GM20431 (cell line): ENCODE results near the gene DCANP1.
"Not testable (repeated sequence)": the region's sequence is repeated elsewhere in the genome, so short reads cannot be mapped to it uniquely, and the experiment has no call there.

Experiments
- in situ Hi-C: fragments of 300-500 bp; cut with MseI, MboI; formaldehyde crosslinking; loops from one replicate; pipeline ENCODE4 v1.15.0; 2020; ENCODE audit warnings: low sequenced_read_pairs; ENCODE audit not compliant: unreplicated experiment

Gene DCANP1, protein sequence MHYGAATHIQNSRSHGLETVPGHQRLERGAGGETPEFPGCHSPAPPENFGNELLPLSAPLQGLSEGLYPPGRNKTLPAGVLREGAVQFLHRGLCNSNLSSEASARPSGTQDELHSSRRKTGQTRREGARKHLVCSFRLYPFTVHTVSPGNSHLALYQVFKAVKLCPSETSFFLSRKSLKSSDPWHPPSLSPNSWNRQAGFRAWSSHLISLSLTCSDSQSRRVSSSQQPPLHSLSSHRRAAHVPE

DNA sequence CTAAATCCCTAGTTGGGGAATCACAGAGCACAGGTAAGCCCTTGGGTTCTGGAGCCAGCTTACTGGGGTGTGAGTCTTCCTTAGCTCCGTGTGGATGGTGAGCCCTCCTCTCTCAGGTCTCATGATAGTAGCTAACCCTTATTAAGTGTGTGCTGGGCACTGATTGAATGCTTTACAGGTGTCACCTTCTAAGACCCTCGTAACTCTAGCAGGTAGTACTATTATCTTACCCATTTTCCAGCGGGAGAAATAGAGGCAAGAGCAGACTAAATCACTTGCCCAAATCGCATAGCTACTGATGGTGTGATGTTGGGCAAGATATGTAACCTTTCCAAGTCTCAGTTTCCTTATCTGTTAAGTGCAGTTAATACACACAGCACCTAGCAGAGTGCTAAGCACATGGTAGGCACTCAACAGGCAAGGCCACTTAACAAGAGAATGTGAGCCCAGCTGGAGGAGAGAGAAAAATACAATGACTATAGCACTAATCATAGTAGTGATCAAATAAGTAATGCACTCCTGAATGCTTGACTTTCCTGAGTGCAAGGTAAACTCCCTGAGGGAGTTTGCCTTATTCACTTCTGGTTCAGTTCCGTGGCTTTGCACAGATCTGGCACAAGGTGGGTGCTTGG is at the start of gene DCANP1:
Gene DCANP1 (minus strand): TSS at position 51 of the 632 bp plus-strand sequence. CDS start 240 bp downstream, outside the sequence.
- in situ Hi-C loops = no loop called here

DNA sequence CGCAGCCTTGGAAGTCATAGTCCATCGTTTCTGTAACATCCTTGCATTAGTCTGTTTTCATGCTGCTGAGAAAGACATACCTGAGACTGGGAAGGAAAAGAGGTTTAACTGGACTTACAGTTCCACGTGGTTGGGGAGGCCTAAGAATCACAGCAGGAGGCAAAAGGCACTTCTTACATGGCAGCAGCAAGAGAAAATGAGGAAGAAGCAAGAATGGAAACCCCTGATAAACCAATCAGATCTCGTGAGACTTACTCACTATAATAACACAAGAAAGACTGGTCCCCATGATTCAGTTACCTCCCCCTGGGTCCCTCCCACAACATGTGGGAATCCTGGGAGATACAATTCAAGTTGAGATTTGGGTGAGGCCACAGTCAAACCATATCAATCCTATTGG is 48.4 kb upstream of the DCANP1 start:
- in situ Hi-C loops = not testable (repeated sequence)

DNA sequence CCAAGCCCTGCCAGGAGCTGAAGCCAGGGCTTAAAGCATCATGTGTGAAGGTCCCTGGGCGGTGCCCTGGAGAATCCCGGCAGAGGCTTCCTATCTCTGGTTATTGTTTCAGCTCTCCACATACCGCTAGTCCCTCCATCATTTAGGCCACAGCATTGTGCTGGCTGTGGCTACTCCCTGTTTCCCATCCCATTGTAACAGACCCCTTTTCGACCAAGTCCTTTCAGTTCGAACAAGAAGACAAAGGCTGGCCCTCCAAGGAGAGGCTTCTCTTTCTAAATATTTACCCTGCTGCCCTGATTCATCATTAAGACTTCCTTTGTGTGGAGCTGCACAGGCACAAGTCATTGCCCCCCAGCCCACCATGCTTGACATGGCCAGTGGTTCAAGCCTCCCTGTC is 47.0 kb upstream of the DCANP1 start:
- in situ Hi-C loops = no loop called here

DNA sequence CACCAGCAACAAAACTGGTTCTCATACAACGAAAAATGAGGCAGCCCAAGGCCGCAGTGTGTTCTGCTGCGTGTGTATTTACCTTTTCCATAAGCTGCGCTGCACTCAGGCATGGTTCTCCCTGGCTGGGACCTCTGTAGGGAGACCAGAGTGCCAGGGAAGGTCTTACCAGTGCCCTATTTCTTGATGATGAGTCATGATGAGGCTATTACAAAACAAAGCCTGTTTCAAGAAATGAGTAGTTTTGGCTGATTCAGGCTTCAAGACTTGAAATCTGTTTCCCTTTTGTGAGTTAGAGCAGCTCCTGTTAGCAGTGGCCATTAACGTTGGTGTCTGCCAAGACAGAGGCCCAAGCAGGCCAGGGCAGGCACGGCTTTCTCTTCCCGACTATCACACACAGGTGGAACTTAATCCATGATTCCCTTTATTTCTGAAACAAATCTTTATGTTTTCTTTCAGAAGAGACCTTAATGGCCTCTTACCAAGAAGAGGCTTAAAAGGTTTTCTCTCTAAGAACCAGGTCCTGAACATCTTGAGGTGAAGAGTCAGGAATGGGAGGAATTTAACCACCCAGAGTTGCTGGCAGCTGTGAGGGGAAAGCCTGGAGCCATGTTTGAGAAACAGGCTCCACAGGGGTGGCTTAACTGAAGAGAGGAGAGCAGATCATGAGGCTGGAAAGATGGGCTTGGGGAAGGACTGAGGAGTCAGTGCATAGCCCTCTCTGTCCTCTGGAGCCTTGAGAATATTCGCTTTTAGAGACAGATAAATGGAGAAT is 46.4 kb upstream of the DCANP1 start:
- in situ Hi-C loops = no loop called here

DNA sequence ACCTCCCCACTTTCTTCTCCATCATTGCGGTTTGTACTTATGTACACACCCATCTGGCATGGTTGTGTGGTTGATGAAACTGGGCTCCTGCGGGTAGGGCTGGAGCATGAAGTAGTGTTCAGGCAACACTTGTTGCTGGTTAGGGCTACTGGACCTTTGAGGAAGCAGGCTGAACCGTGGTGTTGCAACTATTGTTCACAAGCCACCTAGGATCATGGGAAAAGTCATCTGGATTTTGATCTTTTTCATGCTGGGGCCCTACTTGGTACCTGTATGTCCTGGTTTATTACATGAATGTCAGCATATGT is 45.1 kb upstream of the DCANP1 start:
- in situ Hi-C loops = no loop called here

DNA sequence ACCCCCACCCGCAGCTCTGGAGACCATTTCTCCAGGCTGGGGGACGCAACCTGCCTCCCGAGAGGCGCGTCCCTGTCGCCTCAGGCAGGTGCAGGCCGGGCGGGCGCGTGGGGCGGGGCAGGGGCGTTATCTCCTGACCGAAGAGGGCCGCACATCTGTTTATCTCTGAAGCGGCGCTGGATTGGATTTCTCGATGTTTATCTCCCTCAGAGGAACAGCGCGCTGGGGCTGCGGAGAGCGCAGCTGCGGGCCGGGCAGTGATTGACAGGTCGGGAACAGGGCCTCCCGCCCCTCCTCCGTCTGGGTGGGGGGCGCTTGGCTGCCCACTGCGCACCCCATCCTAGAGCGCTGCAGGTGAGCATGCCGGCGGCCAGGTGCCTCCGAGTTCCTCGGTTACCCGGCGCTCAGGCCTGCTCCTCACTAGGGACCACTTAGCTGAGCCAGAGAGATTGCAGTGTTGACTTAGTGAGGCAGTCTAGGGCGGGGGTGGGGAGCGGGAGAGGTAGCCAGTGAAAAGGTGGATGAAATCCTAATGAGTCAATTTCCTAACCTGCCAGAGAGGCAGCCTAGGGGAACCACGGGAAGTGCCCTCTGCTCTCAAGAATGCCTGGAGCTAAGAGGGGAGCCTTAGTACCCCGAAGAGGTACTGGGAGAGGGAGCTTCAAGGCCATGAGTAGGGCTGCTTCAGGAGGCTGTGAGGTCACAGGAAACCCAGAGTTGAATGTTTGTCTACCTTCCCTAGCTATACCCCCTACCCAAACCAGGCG is 44.6 kb upstream of the DCANP1 start:
- in situ Hi-C loops = no loop called here

DNA sequence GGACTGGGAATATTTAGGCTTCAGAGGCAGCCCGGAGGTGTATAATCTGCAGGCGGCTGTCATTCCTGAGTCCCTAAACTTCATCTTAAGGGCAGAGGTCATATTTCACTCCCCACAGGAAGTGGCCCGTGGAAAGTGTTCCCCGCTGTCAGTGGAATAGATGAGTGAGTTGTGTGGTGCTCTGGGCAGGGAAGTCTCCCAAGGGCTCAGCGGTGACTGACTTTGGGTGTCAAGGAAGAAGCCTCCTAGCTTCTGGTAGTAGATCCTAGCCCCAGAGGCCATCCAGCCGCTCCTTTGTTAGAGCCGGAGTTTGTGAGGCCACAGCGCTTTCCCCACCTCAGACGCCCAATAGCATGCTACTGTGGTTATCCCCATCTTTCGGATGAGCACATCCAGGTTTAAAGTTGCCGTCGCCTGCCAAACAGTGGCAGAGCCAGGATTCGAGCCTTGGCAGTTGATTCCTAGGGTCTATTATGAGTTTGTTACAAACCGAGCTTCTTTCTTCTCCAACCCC is 43.9 kb upstream of the DCANP1 start:
- in situ Hi-C loops = no loop called here

DNA sequence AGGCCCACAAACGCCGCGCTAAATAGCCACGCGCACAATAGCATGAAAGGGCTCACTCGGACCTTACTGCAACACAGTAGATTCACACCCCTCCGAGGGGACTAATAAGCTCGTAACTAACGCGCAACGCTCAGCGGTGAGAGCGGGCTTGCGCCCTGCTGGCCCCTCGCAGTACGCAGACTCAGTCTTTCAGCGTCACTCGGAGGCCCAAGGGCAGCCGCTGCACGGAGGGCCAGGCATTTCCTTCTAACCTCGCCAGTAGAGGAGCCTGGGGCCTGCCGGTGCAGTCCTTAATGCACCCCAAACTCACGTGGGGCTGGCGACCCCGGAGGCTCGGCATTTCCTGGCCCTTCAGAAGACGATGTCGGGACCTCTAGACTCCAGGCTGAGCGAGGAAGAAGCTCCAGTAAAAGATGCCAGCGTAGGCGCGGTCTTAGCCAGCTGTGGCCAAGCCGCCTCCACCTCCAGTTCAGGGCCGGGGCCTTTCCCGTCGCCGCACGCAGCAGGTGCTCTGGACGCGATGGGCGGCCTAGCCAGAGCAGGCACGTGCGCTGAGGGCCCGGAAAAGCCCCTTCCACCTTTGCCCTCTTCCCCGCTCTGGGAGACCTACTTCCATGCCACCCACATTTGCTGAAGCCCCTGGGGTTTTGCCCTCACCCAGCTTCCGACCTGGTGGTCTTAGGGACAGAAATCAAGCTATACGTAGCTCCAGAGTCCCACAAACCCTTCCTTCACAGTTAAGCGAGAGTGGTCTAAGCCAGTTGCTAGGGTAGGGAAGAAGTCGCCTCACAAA is 43.3 kb upstream of the DCANP1 start:
- in situ Hi-C loops = no loop called here

DNA sequence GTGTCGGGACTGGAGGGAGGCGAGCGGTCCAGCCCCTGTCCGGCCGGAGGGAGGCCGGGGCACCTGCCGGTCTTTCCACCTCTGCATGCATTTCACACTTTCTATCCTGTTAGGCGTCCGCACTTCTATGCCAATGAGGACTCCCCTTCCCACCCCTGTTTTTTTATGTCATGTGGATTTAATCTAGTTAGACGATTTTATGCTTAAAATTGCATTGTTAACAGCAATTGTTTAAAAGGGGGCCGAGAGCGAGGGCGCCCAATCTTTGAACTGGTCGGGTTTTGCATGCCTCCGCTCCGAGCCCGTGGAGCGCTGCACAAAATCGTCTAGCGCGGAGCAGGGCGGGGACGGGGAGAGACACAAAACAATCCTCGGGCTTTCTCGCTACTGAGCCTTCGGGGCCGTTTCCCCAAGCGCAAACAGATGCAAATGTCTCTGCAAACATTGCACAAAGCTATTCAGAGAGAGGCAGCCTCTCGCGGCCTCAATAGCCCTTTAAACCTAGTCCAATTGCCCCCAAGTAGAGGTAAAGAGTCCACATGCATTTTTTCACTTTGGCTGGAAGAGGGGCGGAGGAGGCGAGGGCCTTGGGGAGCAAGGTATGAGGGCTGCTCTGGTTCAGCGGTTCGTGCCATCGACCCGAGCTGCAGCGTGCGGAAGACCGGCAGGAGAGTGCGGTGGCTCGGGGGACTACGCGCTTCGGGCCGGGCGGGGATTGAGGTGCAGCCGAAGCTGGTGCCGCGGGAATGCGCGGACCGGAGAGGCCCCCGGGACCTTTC is 42.5 kb upstream of the DCANP1 start:
- in situ Hi-C loops = no loop called here

DNA sequence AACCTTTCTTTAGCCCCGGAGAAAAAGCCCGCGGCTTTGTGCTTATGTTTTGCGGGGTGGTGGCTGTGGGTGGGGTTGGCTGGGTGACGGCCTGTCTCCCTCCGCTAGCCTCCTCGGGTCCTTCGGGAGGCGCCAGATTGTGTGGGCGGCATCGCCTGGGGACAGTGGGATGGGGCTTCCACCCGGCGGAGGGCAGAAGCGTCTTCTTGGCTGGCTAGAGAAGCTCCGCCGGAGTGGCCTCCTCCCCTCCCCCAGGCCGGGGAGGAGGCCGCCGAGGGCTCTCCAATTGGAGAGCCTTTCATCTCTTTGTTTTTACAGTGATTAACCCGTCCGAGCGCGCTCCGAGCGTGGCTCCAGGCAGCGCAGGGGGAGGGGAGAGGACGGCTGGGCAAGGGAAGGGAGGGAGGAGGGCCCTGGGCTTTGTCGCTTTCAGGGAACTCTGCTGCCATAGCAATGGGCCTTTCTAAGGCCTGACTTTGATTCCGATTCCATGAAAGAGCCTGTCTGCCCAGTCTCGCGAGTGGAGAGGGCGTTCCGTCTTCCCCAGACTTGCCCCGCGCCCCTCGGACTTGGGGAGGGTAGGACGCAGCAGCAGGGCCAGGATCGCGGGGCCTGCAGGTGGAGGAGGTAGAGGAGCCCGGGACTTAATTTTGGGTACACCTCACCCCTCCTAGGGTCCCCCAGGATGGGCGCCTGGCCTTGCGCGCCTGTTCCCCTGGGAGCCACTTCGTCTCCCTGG is 41.7 kb upstream of the DCANP1 start:
- in situ Hi-C loops = no loop called here

DNA sequence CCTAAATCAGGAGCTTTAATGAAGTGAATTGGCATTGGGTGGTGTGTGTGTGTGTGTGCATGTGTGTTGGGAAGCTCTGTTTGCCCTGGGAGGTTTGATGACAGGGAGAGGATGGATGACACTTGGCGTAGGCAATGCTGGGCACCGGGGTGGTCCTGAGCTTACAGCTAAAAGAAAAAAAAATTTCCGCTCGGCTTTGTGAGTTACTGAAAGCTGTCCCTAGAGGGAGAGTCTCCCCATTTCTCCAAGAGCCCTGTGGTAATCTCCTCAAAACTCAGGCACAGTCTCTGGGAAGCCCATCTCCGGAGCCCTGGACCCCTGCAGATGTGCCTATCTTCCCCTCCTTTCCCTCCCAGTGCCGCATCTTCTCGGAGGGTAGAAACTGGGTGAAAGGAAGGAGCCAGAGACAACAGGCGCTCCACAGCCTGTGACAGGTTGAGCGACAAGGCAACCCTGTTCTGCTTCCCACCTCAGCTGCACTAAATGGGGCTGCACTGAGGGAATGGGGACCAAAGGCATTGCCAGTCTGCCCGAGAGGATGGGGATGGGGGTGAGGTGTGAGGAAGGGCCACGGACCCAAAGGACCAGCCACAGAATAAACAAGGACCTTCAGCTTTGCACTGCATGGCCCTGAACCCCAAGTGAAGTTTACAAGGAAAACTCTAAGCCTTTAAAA is 40.8 kb upstream of the DCANP1 start:
- in situ Hi-C loops = no loop called here

DNA sequence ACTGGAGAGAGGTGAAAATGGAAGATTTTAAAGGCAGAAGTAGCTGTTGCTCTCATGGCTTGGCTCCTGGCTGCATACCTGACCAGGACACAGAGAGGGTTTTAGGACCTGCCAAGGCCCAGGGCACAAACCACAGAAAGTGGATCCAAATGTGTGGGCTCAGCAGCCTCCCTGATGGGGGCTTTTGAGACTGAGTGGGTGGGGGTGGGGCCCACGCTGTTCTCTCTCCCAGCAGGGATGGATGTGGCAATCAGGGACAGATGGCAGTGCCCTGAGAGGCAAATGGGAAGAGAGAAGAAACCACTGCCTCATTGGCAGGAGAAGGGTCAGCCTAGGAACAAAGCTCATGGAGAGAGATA is 39.9 kb upstream of the DCANP1 start:
- in situ Hi-C loops = no loop called here

DNA sequence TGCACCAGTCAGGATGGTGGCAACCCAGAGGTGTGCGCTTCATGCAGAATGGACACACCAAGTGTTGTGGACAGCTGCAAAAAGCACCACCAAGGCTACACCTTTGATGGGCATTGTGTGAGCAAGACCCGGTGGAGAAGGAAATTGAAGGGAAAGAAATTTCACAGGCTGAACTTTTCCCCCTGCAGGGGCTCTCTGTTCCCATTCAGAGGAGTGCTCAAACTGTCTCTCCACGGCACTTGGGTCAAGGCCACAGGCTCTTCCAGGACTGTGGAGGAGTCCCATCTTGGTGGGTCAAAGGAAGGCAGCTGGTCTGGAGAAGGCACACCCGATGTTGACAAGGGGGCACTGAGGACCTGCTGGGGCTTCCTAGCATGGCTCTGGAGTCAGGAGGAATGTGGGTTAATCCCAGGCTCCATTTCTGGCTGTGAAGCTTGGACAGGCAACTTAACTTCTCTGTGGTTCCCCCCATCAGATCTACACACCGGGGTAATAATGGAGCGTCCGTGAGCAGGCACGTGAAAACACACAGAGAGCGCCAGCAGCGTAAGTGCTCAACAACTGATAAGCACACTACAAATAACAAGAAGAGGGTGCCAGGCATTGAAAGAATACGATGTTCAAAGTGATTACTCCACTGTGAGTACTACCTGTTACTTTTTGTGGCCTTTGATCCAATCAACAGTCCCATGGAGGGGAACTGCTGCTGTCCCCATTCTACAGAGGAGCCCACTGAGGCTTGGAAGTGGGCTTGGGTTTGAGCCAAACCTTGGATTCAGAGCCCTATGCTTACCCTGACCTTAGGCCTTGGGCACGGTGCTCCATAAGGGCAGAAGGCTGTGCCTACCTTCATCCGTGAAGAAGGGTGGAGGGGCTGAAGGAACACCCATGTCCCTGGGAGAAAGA is 39.2 kb upstream of the DCANP1 start:
- in situ Hi-C loops = no loop called here

DNA sequence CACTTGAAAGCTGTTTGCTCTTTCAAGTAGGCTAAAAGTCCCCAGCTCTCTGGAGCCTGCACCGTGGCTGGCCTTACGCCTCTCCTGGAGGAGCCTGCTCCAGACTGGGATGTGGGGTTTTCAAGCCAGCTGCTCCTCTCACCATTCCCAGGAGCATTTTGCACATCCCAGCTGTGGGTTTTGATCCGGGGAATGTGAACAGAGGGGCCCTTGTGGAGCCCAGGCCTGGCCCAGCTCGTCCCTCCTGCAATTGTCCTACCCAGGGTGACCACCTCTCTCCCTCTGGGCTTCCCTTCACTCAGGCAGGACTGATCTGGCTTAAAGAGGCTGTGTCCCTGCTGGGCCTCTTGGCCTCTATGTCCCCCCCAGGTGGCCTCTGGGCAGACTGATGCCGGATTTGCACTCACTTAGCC is 37.5 kb upstream of the DCANP1 start:
- in situ Hi-C loops = no loop called here

DNA sequence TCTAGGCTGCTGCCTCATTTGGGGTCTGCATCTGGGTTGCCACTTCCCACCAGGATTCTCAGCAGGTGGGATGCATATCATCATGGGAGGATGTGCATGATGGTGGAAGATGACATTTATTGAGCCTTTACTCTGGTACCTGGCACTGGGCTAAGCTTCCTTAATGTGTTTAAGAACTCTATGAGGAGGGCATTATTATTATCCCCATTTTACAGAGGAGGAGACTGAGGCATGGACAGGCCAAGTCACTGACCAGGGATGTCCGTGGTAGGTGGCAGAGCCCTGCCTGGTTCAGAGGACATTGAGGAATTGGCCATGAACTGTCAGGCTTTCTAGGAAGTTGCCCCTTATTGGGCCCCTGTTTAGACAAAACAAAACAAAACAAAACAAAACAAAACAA is 36.1 kb upstream of the DCANP1 start:
- in situ Hi-C loops = no loop called here

DNA sequence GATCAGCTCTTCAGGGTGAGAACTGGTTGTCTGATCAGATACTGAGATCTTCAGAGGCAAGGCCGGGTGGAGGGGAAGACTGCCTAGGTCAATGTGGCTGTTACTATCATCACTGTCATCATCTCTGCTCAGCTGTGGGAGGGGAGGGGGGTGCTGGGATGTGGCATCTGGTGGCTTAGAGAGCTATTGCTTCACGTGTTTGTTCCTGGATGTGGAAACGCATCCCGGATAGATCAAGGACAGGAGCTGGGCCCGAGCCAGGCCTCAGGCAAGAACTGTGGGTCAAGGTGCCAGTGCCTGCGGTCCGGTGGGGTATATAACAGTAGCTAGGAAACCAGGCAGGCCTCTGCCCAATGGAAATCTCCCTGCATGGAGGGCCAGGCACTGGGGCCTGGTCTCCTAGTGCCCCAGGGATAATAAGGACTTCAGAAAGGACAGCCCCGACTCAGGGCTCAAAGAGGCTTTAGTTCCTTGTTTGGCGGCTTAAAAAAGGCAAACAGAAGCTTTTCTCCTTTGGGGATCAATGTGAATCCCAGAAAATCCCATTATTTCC is 35.3 kb upstream of the DCANP1 start:
- in situ Hi-C loops = no loop called here

DNA sequence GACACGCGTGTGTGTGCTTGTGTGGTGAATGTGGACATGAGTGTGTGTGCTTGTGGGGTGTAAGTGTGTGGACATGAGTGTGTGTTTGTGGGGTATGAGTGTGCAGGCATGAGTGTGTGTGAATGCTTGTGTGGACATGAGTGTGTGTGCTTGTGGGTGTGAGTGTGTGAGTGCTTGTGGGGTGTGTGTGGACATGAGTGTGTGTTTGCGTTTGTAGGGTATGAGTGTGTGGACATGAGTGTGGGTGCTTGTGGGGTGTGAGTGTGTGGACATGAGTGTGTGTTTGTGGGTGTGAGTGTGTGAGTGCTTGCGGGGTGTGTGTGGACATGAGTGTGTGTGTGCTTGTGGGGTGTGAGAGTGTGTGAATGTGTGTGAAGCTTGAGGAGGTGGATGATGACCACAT is 34.8 kb upstream of the DCANP1 start:
- in situ Hi-C loops = no loop called here
